Fibroblast of skin of left quadriceps (primary cell): ENCODE data around the gene CLMN.
"Not testable (repeated sequence)": the region's sequence is repeated elsewhere in the genome, so short reads cannot be mapped to it uniquely, and the experiment has no call there.

Experiments used
- DNase-seq, 2 experiments: peaks; one replicate each; pipeline ENCODE4 v3.0.0-alpha.2; 2013; ENCODE audit warnings: low read depth in 2 of 2

Gene CLMN

GRCh38 chr14:95192311-95192710 lies 127.4 kb downstream of the CLMN start:
- no peak for DNase-seq

DNA sequence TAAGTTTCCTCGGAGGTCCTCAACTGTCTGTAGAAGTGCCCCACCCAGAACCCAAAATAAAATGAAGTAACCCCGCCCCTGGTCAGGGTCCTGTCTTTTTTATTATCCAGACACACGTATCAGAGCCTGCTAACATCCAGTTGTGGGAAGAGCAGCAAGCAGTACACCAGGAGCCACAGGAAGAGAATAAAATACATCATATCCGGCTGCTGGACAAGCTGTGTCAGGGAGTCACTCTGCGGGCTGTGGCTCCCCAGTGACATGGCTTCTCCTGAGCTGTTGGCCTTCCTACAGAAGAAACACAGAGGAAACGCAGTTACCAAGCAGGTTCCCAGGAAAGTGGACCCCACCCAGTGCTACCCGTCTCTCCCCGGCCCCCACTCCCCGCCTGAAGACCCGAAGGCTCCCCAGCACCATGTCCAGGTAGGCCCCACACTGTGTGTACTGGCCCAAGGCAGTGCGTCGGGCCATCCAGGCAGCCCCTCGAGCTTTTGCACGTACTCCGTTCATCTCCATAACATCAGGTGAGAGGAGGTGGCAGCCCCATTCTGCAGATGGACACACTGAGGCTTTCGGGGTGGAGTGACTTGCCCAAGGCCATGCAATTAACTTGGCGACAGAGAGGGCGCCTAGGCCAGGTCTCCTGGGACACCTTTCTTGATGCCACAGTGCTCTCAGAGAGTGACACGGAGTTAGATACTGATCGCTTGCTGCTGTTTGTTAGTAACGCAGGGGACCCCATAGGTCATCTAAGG lies 128.1 kb downstream of the CLMN start:
- no peak for DNase-seq

GRCh38 chr14:95190857-95191256 lies 128.9 kb downstream of the CLMN start:
- no peak for DNase-seq

- no peak for DNase-seq
Measured at GRCh38 chr14:95190346-95190840, 129.3 kb downstream of the CLMN start.

GRCh38 chr14:95189367-95190132 lies 130.2 kb downstream of the CLMN start:
- no peak for DNase-seq

- no peak for DNase-seq
Measured at GRCh38 chr14:95188380-95188779, 131.3 kb downstream of the CLMN start.

DNA sequence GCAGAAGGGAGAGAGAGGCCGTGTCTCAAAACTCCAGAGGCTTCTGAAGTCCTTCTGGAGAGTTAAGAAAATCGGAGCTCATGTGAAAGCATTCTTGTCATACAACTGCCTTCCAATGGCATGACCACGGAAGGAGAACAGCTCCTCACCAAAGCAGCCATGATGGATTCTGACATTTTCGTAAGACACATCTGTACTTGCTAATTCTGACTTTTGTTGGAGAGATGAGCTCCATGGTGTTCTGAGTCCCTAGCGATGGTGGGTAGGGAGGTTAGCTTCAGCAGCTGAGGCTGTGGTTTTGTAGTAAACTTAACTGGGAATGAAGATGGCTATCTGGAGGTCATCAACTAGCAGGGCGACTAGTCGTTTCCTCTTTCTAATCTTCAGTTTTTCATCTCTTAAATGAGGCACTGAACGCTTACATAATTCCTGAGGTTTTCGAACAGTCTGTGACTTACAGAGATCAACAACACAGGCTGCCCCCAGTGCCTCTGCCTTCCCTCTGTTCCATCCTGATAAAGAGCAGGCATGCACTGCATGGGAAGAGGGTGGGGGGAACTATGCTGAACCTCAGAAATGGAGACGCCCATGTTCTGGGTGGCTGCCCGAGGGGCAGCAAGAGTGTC lies 133.8 kb downstream of the CLMN start:
- DNase-seq, result no peak

- no peak for DNase-seq
Measured at GRCh38 chr14:95185033-95185766, 134.5 kb downstream of the CLMN start.

DNA sequence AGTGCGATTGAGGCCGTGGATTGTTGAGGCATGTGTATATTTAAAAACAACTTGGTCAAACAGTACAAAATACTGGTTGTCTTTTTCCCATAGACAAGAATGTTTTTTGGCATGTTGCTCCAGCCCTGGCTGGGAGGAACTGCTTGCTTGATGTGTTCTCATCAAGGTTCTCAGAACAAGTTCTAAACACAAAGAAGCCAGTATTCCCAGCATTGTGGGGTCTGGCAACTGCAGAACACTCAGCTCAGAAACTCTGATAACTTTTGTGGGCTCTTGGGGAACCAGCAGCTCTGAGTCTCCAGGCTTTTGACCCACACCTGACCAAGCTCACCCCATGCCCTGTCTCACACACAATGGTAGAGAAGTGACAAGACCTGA lies 135.3 kb downstream of the CLMN start:
- no peak for DNase-seq

- no peak for DNase-seq
Measured at GRCh38 chr14:95183532-95184412, 135.9 kb downstream of the CLMN start.

- no peak for DNase-seq
Measured at GRCh38 chr14:95183082-95183481, 136.6 kb downstream of the CLMN start.

- DNase-seq, result no peak
Measured at GRCh38 chr14:95182379-95182778, 137.3 kb downstream of the CLMN start.

GRCh38 chr14:95180966-95181741 lies 138.6 kb downstream of the CLMN start:
- no peak for DNase-seq

GRCh38 chr14:95175670-95176069 lies 144.0 kb downstream of the CLMN start:
- DNase-seq, result not testable (repeated sequence)

GRCh38 chr14:95174184-95174792 lies 145.4 kb downstream of the CLMN start:
- DNase-seq, result no peak

- DNase-seq, result no peak
Measured at GRCh38 chr14:95173518-95173917, 146.2 kb downstream of the CLMN start.

DNA sequence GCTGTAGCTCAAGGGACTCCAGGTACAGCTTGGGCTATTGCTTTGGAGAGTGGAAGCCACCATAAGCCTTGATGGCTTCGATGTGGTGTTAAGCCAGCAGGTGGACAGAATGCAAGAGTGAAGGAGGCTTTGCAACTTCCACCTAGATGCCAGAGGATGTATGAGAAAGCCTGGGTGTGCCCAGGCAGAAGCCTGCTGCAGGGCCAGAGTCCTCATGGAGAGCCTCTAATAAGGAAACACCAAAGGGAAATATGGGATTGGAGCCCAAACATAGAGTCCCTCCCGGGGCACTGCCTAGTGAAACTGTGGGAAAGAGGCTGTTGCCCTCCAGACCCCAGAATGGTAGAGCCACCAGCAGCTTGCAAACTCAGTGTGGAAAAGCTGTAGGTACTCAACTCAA lies 152.5 kb downstream of the CLMN start:
- DNase-seq, result no peak

- no peak for DNase-seq
Measured at GRCh38 chr14:95165517-95165916, 154.2 kb downstream of the CLMN start.

- no peak for DNase-seq
Measured at GRCh38 chr14:95164506-95164905, 155.2 kb downstream of the CLMN start.

DNA sequence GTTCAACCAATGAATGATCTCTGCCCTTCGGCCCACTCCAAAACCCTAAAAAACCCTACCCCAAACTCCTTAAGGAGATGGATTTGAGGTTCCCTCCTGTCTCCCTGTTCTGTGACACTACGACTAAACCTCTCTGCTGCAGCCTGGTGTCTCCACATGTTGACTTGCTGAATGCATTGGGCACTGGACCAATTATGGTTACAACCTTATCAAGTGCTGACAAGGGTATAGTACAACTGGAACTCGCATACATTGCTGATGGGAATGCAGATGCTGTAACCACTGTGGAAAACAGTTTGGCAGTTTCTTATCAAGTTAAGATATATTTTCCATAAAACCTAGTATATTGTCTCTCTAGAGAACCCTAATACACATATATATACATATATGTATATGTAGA lies 156.0 kb downstream of the CLMN start:
- DNase-seq, result no peak
